Stimulated activated naive B cell treated with anti-CD40 and anti-IgM and Interleukin-4, amounts not matched to agents 10 μg/mL and 1 μg/mL and 100 μg/mL, for 72 hours (primary cell): ENCODE measurements around the gene TLCD5.

Source experiments
- ATAC-seq, 2 donors: fragments of 150-1000 bp; cut with Tn5 transposase; replicated peaks; 2 replicates each; pipeline ENCODE4 v1.10.0; 2021; ENCODE audit warnings: moderate library complexity in 1 of 2
- DNase-seq: peaks from one replicate; pipeline ENCODE4 v3.0.0; 2021
- H3K27ac Mint-ChIP-seq: one replicate; pipeline ENCODE4 v1.8.0; 2022; ENCODE audit warnings: mild to moderate bottlenecking, mixed read lengths
- H3K27me3 Mint-ChIP-seq, 2 donors: one replicate each; pipeline ENCODE4 v1.8.0; 2022; ENCODE audit warnings: mixed read lengths in 2 of 2
- H3K36me3 Mint-ChIP-seq, 2 donors: one replicate each; pipeline ENCODE4 v1.8.0; 2022; ENCODE audit warnings: mixed read lengths in 2 of 2, mild to moderate bottlenecking in 1 of 2
- H3K4me1 Mint-ChIP-seq, 2 donors: one replicate each; pipeline ENCODE4 v1.8.0; 2022; ENCODE audit warnings: mixed read lengths in 2 of 2, mild to moderate bottlenecking in 1 of 2
- H3K4me3 Mint-ChIP-seq, 2 donors: one replicate each; pipeline ENCODE4 v1.8.0; 2022; ENCODE audit warnings: mild to moderate bottlenecking in 2 of 2, mixed read lengths in 2 of 2, moderate library complexity in 1 of 2
- H3K9me3 Mint-ChIP-seq, 2 donors: one replicate each; pipeline ENCODE4 v1.8.0; 2022; ENCODE audit warnings: mixed read lengths in 2 of 2, mild to moderate bottlenecking in 1 of 2

Gene TLCD5

GRCh38 chr11:120326228-120326627 lies 1.1 kb downstream of the TLCD5 start:
- Mint-ChIP-seq H3K27ac (no peak overlapping the region), H3K36me3 (peaks cover 0 to 4% of the 10 kb centered on the region in 2 donors), H3K9me3 (no peaks in the 10 kb centered on the region), H3K4me3 (peak overlapping the region; percentile 64 to 76), H3K27me3 (peaks cover 76 to 84% of the 10 kb centered on the region in 2 donors), H3K4me1 (peaks cover 14 to 20% of the 10 kb centered on the region in 2 donors)
- ATAC-seq (peak; percentile 35 to 41), DNase-seq (no peak)

DNA sequence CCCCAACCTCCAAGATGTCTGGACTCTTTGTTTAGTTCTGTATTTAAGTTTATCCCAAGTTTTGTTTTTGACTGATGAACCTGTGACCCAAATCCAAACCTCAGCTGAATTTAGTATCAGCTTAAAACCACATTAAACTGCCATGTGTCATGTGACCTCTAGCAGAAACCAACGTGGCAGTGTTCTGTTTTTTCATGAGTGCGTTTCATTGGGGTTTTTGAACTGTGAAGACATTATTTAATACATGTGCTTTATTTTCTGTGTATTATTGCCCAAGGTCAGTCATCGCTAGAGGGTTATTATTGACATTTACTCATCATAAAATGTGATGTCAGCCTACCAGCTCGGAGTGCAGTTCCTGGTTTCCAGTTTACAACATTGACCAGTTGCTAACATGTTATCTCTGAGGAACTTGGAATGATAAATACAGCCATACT lies 1.8 kb downstream of the TLCD5 start:
- H3K9me3 Mint-ChIP-seq, result no peaks in the 10 kb centered on the region
- peaks cover 0 to 4% of the 10 kb centered on the region in 2 donors for H3K36me3 Mint-ChIP-seq
- H3K27ac Mint-ChIP-seq, result no peak overlapping the region
- peak overlapping the region in 1 of 2 donors; percentile 46 for H3K4me3 Mint-ChIP-seq
- peaks cover 75 to 84% of the 10 kb centered on the region in 2 donors for H3K27me3 Mint-ChIP-seq
- H3K4me1 Mint-ChIP-seq, result peaks cover 14 to 20% of the 10 kb centered on the region in 2 donors
- ATAC-seq (peak; percentile 30 to 40), DNase-seq (no peak)

DNA sequence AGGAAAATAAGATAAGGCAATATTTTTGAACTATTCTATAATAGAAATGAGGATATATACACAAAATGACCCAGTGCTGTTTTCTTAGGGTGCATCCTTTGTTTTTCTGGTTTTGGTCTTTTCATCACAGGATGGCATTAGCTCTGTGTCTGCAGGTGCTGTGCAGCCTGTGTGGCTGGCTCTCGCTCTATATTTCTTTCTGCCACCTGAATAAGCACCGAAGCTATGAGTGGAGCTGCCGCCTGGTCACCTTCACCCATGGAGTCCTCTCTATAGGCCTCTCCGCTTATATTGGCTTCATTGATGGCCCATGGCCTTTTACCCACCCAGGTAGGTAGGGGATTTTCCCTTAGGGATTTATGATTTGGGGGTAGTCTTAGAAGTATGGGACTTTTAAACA lies 2.2 kb downstream of the TLCD5 start:
- no peak overlapping the region for H3K4me3 Mint-ChIP-seq
- H3K27me3 Mint-ChIP-seq, result peaks cover 71 to 80% of the 10 kb centered on the region in 2 donors

GRCh38 chr11:120329556-120329955 lies 4.5 kb downstream of the TLCD5 start:
- Mint-ChIP-seq H3K36me3 (peaks cover 0 to 4% of the 10 kb centered on the region in 2 donors), H3K4me3 (no peak overlapping the region), H3K9me3 (no peaks in the 10 kb centered on the region), H3K27me3 (peaks cover 54 to 76% of the 10 kb centered on the region in 2 donors), H3K4me1 (peaks cover 14 to 20% of the 10 kb centered on the region in 2 donors), H3K27ac (no peak overlapping the region)
- ATAC-seq (no peak), DNase-seq (no peak)

More for the DNA sequence above, 2.2 kb downstream of the TLCD5 start:
- no peak overlapping the region for H3K27ac Mint-ChIP-seq
- no peak for DNase-seq
- ATAC-seq, result no peak
- H3K9me3 Mint-ChIP-seq, result no peaks in the 10 kb centered on the region
- H3K36me3 Mint-ChIP-seq, result peaks cover 0 to 4% of the 10 kb centered on the region in 2 donors
- H3K4me1 Mint-ChIP-seq, result peaks cover 14 to 20% of the 10 kb centered on the region in 2 donors

GRCh38 chr11:120330045-120330444 lies 4.9 kb downstream of the TLCD5 start:
- peaks cover 13 to 19% of the 10 kb centered on the region in 2 donors for H3K4me1 Mint-ChIP-seq
- H3K36me3 Mint-ChIP-seq, result peaks cover 0 to 4% of the 10 kb centered on the region in 2 donors
- DNase-seq (no peak), ATAC-seq (no peak)
- no peaks in the 10 kb centered on the region for H3K9me3 Mint-ChIP-seq
- peak overlapping the region; percentile 31 for H3K27ac Mint-ChIP-seq
- H3K4me3 Mint-ChIP-seq, result no peak overlapping the region
- peaks cover 50 to 71% of the 10 kb centered on the region in 2 donors for H3K27me3 Mint-ChIP-seq

DNA sequence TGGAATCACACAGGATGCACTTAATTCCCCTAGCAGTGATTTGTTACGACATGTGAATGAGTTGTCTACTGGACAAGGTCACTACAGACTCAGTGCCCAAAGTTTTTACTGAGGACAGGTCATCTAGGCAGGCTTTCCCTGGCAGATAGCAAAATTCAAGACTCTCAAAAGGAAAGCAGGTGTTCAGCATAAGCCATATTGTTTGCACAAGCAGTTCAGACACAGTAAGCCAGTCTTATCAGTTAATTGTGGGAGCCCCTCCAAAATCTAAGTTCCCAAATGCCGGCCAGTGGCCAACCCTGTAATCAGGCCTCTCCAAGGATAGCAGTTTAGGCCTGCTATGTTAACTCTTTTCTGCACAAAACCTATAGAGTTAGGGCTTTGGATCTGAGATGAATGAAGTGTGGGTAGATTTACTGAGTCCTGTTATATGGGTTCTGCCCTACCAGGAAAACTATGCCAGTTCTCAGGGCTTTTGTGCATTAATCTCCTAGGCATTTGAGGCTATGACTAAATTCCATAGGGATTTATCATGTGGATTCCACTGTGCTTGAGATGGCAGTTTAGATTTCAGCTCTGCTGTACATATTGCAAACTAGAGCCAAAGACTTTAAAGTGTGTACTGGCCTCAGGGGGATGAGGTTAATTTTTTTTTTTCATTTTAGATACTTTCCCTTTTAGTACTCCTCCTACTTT lies 6.3 kb downstream of the TLCD5 start:
- Mint-ChIP-seq H3K27me3 (peaks cover 41 to 61% of the 10 kb centered on the region in 2 donors), H3K27ac (no peak overlapping the region), H3K4me1 (peaks cover 12 to 16% of the 10 kb centered on the region in 2 donors), H3K36me3 (peaks cover 0 to 4% of the 10 kb centered on the region in 2 donors), H3K9me3 (no peaks in the 10 kb centered on the region), H3K4me3 (no peak overlapping the region)
- ATAC-seq (no peak), DNase-seq (no peak)

DNA sequence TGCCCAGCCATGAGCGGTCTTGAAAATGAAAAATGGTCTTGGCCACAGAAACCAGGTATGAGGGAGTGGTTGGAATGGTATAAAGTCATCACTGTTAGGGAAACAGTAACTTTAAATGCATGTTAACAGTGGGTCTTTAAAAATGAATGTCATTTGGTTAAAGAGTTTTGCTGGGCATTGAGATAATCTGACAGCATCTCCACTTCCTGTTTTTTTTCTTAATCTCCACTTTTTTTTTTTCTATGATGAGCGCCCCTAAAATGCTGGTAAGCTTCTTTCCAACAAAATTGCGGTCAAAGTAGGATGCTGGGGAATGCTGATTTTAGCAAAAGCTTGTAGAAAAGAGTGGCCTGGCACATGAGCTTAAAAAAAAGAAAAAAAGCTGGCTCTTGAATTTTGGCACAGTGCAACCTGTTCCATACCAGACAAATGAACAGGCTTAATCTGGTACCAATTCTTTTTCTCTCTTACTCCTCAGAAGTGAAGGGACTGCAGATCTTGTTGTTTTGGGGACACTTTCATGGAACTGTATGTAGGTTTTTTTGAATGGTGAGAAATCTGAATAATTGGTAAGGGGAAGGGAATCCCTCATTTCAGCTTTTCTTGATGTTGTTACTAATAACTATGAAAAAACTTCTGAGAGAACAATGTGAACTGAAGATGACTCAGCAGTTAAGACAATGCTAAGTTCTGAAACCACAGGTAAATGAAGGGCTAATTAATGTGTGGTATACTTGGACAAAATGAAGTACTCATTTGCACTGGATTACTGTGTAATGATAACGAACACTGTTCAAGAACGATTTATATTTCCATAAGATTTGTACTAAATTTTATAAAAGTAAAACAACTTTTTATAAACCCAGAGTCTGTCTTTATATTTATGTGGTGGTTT lies 8.0 kb downstream of the TLCD5 start:
- Mint-ChIP-seq H3K27me3 (peaks cover 37 to 57% of the 10 kb centered on the region in 2 donors), H3K4me1 (peaks cover 14 to 23% of the 10 kb centered on the region in 2 donors), H3K27ac (no peak overlapping the region), H3K36me3 (peaks cover 0 to 4% of the 10 kb centered on the region in 2 donors), H3K9me3 (no peaks in the 10 kb centered on the region), H3K4me3 (no peak overlapping the region)
- DNase-seq, result no peak
- ATAC-seq, result no peak

GRCh38 chr11:120333801-120334200 lies 8.7 kb downstream of the TLCD5 start:
- Mint-ChIP-seq H3K27ac (no peak overlapping the region), H3K36me3 (peaks cover 0 to 4% of the 10 kb centered on the region in 2 donors), H3K9me3 (no peaks in the 10 kb centered on the region), H3K27me3 (peaks cover 33 to 51% of the 10 kb centered on the region in 2 donors), H3K4me1 (peaks cover 12 to 23% of the 10 kb centered on the region in 2 donors), H3K4me3 (no peak overlapping the region)
- DNase-seq (no peak), ATAC-seq (no peak)

- Mint-ChIP-seq H3K4me1 (peaks cover 12 to 23% of the 10 kb centered on the region in 2 donors), H3K9me3 (no peaks in the 10 kb centered on the region), H3K27ac (no peak overlapping the region), H3K4me3 (no peak overlapping the region), H3K27me3 (peaks cover 32 to 48% of the 10 kb centered on the region in 2 donors), H3K36me3 (peaks cover 0 to 4% of the 10 kb centered on the region in 2 donors)
- no peak for DNase-seq
- ATAC-seq, result no peak
Observed at GRCh38 chr11:120334332-120334731, 9.2 kb downstream of the TLCD5 start.

- DNase-seq, result peak; percentile 47
- no peaks in the 10 kb centered on the region for H3K9me3 Mint-ChIP-seq
- peaks cover 16 to 29% of the 10 kb centered on the region in 2 donors for H3K4me1 Mint-ChIP-seq
- H3K4me3 Mint-ChIP-seq, result peak overlapping the region; percentile 66 to 93
- peak; percentile 22 to 28 for ATAC-seq
- H3K27me3 Mint-ChIP-seq, result peaks cover 36 to 48% of the 10 kb centered on the region in 2 donors
- H3K36me3 Mint-ChIP-seq, result peaks cover 3 to 4% of the 10 kb centered on the region in 2 donors
- no peak overlapping the region for H3K27ac Mint-ChIP-seq
Observed at GRCh38 chr11:120334894-120335462, 9.9 kb downstream of the TLCD5 start.

DNA sequence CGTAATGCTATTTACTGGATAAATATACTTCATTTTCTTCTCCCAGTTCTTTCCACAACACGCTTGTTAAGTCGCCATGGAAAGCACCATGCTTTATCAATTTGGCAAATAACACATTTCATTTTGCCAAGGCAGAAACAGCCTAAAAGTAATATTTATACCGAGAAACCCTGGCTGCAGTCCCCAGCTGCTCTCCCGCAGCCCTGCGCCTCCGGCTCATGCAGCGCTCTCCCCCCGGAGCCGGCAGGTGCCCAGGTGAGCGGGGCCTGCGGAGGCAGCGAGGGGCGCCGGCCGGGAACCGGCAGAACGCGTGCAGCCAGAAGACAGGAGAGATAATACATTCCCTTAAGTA lies 10.4 kb downstream of the TLCD5 start:
- Mint-ChIP-seq H3K4me1 (peaks cover 16 to 29% of the 10 kb centered on the region in 2 donors), H3K4me3 (peak overlapping the region; percentile 66 to 93), H3K36me3 (peaks cover 0 to 4% of the 10 kb centered on the region in 2 donors), H3K9me3 (no peaks in the 10 kb centered on the region), H3K27ac (peak overlapping the region; percentile 20), H3K27me3 (peaks cover 32 to 48% of the 10 kb centered on the region in 2 donors)
- peak; percentile 39 to 45 for ATAC-seq
- DNase-seq, result no peak

GRCh38 chr11:120335908-120336640 lies 11.0 kb downstream of the TLCD5 start, which contains the start of gene ARHGEF12:
Gene ARHGEF12 (plus strand): TSS chr11:120336413. CDS start chr11:120337244, 831 bp downstream.
- ATAC-seq, result peak; percentile 75 to 82
- peaks cover 0 to 4% of the 10 kb centered on the region in 2 donors for H3K36me3 Mint-ChIP-seq
- peak; percentile 79 for DNase-seq
- H3K4me3 Mint-ChIP-seq, result peak within 1 kb of the TSS; percentile 92 to 93
- H3K27me3 Mint-ChIP-seq, result peaks cover 27 to 45% of the 10 kb centered on the region in 2 donors
- H3K4me1 Mint-ChIP-seq, result peaks cover 16 to 29% of the 10 kb centered on the region in 2 donors
- peak within 1 kb of the TSS; percentile 86 for H3K27ac Mint-ChIP-seq
- H3K9me3 Mint-ChIP-seq, result no peaks in the 10 kb centered on the region

- Mint-ChIP-seq H3K36me3 (peaks cover 0 to 4% of the 10 kb centered on the region in 2 donors), H3K4me3 (peak overlapping the region; percentile 92 to 93), H3K9me3 (no peaks in the 10 kb centered on the region), H3K27ac (peak overlapping the region; percentile 86), H3K4me1 (peaks cover 16 to 29% of the 10 kb centered on the region in 2 donors), H3K27me3 (peaks cover 24 to 38% of the 10 kb centered on the region in 2 donors)
- ATAC-seq (peak; percentile 69 to 70), DNase-seq (peak; percentile 42)
Observed at GRCh38 chr11:120336641-120337354, 11.7 kb downstream of the TLCD5 start.
